Measurements from ENCODE around the gene KRTAP10-2.
"Not testable (repeated sequence)": the region's sequence is repeated elsewhere in the genome, so short reads cannot be mapped to it uniquely, and the experiment has no call there.

KRTAP10-2 gene

DNA sequence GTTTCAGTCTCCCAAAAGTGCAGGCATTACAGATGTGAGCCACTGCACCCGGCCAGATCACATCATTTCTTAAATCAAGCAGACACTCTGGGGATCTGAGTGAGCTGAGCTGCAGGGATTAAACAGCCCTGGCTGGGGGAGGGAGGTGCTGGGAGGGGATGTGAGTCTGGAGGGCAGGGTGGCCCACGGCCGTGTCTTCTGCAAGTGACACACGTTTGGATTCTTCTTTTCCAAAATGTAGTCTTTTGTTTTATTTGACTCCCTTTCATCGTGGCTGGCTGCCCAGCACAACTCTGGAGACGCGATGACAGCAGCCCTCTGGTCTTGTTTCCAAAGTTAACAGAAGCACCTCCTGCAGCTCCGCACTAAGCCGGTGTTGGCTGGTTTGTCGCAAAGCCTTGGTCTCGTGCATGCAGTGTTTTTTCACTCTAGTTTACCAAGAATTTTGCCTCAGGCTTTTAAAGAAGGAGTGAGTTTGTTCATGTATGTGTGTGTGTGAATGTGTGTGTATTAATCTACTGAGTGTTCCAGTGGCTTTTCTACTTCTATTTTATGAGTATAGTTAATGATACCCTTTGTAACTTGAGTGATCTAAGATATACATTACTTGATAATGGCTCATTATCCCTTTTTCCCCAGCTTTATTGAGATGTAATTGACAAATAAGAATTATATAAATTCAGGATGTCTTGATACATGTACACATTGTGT lies 31.9 kb upstream of the KRTAP10-2 start:
- no peak for DNase-seq

DNA sequence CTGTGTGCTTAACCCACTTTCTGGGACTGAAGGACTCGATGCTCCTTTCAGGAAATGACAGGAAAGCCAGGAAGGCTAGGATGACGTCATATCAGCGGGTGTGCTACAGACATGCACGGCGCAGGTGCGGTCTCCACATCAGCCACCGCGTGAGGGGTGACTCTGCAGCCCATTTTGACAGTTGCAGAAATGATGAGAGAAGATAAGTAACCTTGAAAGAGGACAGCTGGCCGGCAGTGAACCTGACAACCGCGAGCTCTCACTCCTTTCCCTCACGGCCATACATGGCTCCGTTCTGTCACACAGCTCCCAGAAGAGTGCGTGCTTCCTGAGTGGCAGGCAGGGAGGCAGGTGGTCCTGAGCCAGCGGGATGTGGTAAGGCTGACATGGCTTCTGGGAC lies 30.8 kb upstream of the KRTAP10-2 start:
- DNase-seq, result no peak

DNA sequence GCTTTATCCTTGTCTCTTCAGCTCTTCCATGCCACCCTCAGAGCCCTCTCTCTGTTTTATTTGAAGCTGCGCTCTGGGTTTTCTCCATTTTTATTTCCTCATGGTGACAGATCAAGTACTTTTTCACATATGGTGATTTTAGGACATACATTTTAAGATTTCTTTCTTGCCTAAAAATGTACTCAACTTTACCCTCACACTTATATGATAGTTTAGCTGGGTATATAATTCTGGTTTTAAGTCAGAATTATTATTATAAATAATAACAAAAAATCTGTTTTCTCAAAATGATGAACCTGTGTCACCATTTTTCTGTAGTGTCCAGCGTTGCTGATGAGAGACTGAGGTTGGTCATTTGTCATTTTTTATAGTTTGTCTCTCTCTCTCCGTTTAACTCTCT lies 29.9 kb upstream of the KRTAP10-2 start:
- DNase-seq, result no peak

DNA sequence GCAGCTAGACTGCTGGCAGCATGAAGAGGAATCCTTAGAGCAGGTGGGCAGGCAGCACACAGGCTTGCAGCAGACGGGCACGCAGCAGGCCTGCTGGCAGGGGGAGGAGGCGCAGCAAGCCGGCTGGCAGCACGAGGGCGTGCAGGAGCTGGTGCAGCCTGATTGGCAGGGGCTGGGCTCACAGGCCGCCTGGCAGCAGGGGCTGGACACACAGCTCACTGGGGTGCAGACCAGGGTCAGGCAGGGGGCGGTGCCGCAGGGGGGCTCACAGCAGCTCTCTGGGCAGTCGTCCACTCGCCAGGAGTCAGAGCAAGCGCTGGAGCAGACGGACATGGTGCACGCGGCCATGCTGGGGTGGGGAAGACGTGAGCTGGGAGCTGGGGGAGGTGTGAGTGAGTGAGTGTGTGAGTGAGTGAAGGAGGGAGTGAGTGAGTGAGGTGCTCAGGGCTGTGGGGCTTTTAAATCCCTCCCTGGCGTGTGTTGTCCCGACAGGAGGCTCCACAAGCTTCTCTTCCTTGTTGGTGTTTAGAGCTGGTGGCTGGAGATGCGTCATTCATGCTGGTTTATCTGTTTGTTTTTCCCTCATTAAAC lies 29.0 kb upstream of the KRTAP10-2 start, which contains the start of gene KRTAP10-5:
KRTAP10-5 (minus strand) TSS at position 374 of the 591 bp plus-strand sequence; CDS start at position 348, 26 bp downstream.
- DNase-seq, result not testable (repeated sequence)

DNA sequence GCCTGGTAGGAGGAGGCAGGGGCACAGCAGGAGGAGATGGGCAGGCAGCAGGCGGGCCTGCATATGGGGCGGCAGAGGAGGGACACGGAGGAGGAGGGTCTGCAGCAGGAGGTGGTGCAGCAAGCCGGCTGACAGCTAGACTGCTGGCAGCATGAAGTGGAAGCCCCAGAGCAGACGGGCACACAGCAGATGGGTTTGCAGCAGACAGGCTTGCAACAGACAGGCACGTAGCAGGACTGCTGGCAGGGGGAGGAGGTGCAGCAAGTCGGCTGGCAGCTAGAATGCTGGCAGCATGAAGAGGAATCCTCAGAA lies 28.5 kb upstream of the KRTAP10-2 start:
- DNase-seq, result no peak

DNA sequence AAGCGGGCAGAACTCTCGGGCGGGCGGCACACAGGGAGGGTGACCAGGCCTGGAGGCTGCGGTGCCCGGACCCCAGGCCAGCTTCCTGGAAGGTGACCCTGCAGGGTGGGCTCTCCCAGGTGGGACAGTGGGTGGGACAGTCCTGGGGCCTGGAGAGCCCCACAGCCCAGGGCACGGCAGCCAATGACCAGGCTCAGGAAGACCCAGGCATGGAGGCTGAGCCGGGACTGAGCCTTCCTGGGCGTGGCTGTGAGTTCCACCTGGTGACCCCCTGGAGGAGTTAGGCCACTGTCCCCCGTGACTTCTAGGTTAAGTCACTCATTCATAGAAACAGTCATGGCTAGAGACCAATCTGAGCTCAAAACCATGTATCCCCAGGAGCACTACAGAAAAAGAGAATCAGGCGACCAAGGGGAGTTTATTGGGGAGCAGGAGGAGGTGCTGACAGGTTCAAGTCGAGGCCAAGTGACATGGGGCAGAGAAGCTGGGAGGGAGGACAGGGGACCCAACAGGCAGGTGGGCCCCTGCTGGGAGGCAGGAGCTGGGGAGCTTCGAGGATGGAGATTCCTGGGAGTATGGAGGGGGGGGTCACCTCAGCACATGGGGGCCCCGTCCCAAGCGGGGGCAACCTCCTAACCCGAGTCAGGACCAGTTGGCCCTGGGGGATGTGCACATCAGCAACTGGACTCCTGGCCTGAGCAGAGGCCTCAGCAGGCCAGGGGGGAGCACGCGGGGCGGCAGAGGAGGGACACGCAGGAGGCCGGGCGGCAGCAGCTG lies 27.9 kb upstream of the KRTAP10-2 start:
- DNase-seq, result no peak

DNA sequence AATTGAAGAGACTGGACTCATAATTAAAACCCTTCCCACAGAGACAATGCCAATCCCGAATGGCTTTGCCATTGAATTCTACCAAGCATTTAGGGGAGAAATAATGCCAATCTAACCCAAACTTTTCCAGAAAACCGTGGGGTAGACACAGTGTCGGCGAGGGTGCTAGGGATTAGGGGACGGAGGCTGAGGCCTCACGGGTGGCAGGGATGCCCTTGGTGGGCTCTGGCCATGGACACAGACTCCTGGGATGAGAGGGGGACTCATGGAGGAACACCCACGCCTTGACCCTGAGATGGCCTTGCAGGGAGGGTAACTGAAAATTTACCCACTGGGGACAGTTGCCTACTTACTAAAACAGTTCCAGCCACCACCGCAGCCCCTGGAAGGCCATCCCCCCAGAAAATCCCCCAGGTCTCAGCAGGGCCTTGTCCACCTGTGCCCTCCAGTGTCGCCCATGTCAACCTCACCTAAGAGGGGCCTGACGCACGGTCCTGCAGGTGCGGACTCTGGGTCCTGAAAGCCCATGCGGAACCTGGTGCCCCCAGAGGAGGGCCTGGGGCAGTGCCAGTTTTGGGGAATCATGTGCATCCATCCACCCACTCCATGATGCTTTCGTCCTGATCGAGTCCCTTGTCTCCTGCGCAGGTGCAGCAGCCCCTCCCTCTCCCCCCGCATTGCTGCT lies 27.2 kb upstream of the KRTAP10-2 start:
- no peak for DNase-seq

DNA sequence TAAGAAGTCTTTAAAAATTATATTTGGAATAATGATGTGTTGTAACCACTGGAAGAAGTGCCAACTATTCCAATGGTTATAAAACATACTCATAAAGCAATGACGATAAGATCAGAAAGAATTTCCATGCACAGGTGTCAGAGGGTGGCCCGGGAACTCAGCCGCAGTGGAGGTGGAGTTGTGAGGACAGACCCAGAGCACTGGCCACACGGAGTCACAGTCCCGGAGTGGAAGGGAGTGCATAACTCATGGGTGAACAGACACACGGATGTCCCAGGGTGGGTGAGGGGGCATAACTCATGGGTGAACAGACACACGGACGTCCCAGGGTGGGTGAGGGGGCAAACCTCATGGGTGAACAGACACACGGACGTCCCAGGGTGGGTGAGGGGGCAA lies 24.7 kb upstream of the KRTAP10-2 start:
- no peak for DNase-seq

DNA sequence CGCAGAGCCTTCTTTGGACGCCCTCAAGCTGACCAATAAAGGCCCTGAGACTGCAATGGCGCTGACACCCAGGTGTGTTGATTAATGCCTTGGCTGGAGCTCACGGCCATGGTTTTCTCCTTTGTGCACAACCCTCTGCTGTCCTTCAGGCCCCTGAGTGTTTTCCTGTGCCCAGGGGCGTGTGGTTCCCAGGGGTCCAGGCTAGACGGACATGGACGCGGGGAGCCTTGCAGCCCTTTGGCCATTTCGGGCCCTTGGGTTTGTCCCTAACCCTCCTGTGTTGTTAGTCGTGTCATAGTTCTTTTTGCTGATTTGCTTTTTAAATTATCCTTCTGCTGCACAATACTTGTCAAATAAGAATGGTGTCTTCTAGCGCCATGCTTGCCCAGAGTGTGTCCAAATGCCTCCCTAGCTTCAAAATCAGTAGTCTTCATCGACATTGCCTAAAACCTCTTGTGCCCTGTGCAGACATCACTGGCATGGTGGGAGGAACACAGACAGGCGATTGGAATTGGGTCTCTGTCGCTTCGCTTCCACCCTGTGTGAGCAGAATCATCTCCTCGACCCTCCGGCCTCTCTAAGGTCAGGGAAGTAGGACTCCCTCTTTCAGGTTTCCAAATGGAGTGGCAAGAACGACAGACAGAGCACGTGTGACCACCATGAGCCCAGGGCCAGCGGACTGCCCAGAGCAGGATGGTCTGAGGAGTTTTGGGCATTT lies 24.2 kb upstream of the KRTAP10-2 start:
- DNase-seq, result no peak

DNA sequence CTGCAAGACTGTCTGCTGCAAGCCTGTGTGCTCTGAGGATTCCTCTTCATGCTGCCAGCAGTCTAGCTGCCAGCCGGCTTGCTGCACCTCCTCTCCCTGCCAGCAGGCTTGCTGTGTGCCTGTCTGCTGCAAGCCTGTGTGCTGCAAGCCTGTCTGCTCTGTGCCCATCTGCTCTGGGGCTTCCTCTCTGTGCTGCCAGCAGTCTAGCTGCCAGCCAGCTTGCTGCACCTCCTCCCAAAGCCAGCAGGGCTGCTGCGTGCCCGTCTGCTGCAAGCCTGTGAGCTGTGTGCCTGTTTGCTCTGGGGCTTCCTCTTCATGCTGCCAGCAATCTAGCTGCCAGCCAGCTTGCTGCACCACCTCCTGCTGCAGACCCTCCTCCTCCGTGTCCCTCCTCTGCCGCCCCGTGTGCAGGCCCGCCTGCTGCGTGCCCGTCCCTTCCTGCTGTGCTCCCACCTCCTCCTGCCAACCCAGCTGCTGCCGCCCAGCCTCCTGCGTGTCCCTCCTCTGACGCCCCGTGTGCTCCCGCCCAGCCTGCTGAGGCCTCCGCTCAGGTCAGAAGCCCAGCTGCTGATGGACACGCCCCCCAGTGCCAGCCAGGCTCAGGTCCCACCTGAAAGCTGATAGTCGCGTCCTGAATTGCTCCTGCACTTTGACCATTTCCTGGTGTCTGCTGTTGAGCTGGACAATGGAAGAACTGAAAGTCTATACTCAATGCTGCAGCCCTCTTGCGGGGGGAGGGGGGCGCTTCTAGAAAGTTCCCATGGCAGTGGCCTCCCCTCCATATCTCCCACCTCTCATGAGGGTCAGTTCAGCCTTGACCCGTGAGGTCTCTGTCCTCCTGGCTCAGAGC lies 23.4 kb upstream of the KRTAP10-2 start:
- peak in 1 of 5 donors; percentile 19 for DNase-seq

DNA sequence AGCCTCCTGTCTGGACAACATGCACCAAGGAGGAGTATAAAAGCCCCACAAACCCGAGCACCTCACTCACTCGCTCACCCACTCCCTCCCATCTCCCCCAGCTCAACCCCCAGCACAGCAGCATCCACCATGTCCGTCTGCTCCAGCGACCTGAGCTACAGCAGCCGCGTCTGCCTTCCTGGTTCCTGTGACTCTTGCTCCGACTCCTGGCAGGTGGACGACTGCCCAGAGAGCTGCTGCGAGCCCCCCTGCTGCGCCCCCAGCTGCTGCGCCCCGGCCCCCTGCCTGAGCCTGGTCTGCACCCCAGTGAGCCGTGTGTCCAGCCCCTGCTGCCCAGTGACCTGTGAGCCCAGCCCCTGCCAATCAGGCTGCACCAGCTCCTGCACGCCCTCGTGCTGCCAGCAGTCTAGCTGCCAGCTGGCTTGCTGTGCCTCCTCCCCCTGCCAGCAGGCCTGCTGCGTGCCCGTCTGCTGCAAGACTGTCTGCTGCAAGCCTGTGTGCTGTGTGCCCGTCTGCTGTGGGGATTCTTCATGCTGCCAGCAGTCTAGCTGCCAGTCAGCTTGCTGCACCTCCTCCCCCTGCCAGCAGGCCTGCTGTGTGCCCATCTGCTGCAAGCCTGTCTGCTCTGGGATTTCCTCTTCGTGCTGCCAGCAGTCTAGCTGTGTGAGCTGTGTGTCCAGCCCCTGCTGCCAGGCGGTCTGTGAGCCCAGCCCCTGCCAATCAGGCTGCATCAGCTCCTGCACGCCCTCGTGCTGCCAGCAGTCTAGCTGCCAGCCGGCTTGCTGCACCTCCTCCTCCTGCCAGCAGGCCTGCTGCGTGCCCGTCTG lies 22.5 kb upstream of the KRTAP10-2 start, which contains the start of gene KRTAP10-4:
KRTAP10-4 (plus strand) TSS at position 100 of the 827 bp plus-strand sequence; CDS start at position 130, 30 bp downstream.
- DNase-seq, result not testable (repeated sequence)

DNA sequence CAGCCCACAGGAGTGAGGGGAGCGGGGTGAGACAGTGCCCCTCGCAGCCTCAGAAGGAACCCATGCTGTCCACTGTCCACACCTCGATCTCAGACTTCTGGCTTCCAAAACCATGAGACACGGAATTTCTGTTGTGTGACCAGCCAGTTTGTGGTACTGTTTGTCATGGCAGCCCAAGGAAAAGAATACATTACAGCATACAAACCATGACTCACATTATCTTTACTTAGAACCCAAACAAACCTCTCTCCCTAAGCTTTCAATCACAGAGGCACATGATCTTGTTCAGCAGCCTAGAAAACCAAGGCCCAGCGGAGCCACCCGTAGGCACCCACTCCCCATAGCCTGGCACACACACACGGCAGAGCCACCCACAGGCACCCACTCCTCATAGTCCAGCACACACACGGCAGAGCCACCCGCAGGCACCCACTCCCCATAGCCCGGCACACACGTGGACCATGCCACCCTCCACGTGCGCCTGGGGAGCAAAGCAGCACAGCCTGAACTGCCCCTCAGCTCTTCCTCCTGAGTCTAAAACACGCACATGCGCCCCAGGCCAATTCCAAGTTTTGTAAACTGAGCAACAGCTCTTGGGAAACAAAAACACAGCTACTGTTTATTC lies 21.8 kb upstream of the KRTAP10-2 start:
- no peak for DNase-seq

DNA sequence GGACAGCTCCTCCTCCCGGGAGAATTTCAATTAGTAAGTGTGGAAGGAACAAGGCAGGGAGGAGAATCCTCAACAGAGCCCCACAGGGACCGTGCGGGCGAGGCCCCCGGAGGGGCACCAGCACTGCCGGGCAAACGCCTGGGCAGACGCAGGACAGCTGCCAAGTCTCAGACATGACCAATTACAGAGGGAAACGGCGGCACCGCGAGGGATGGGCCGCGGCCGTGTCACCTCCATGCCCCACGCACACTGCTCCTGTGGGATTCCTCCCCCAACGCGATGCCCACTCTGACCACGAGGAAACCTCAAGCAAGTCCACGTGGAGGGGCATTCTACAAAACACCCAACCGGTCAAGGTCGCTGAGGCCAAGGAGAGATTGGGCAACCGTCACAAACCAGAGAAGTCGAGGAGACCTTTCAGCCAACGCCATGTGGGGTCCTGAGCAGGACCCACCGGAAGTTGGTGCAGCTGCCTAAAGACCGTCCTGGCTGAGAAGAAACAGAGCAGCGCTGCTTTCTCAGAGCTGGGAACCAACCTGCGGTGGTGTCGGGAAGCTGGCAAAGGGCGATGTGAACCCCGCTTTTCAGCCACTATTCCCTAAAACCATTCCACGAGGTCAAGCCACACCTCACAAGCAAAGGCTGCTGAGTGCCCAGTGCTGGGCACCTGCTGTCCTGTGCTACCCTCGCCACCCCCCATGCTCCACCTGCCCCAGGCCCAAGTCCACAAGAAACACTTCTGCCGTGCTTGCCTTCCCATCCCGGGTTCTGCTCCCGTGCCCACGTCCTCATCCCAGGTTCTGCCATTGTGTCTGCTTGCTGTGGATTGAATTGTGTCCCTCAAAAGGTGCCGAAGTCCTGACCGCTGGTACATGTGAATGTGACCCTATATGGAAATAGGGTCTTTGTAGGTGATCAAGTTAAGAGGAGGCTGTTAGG lies 20.8 kb upstream of the KRTAP10-2 start:
- no peak for DNase-seq

DNA sequence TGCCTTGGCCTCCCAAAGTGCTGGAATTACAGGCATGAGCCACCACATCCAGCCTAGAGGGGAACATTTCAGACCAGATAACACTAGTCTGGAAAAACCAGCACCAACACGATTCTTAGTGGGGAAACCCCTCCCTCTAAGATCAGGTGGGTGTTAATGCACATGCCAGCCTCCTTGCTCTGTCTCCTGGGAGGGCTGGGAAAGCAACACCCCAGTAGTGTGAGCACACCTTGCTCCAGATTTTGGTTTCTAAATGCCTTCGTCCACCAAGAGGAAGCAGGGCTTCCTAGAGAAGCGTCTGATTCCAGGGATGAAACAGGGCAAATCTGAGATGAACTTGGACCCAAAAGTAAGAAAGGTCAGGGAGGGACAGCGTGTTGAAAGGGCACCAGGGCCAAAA lies 20.0 kb upstream of the KRTAP10-2 start:
- no peak for DNase-seq

DNA sequence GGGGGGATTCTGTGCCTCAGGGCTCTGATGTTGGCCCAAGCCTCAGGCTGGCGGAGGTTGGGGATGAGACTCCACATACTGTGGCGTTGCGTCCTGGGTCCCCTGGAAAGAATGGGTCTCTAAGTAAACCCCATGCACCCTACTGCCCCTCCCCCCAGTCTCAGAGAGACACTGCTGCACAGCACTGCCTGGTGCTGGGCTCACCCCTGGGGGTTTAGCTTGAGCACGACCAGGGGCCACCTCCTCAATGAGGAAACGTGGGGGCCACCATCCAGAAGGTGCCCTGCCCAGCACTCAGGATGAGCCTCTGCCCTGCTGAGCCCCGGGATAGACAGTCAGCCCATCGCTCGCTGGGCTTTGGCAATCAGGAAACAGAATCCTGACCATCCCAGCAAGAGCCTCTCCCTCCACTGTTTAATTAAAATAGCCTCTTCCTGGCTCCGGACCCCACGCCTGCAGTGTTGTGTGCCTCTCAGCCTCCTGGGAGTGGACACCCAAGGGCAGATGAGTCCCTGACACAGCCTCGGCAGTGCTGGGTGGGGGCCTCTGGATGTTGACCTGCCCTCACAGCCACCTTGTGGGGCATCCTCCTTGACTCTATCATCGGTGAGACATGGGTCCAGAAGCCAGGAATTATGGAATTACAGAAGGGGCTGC lies 18.7 kb upstream of the KRTAP10-2 start:
- no peak for DNase-seq

DNA sequence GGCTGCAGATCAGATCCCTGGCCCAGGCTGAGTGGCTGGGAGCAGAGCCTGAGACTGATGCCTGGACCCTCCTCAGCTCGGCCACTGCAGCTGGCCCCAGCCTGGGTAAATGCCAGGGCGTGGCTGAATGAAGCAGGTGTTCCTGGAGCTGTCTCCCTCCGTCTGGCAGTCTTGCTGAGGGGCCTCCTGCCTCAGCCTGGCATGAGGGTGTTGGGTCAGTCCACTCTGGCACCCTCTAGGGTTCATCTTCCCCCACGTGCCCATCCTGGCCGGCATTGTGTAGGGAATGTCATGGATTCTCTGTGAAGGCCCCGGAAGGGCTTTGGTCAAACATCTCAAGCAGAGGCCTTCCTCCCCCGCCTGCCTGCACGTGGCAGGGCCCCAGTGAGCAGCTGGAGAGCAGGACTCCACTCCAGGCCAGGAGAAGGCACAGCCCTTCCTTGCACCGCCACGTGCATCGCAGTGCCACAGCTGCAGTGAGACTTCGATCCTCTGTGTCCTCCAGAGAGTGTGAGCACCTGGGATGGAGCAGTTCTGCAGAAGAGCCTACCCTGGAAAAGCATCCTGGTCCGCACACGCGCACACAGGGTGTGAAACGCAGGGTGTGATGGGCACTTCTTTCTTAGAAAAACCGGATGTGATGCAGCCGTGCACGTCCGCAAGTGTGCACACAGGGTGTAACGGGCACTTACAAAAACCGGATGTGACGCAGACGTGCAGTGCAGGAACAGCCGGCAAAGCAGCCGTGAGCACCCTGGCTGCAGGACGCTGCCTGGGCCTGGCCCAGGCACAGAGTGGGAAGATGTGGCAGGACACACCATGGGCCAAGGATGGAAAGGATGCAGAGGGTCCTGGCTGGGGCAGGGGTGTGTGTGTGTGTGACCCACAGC lies 17.6 kb upstream of the KRTAP10-2 start:
- DNase-seq, result peak in 1 of 5 donors; percentile 10

DNA sequence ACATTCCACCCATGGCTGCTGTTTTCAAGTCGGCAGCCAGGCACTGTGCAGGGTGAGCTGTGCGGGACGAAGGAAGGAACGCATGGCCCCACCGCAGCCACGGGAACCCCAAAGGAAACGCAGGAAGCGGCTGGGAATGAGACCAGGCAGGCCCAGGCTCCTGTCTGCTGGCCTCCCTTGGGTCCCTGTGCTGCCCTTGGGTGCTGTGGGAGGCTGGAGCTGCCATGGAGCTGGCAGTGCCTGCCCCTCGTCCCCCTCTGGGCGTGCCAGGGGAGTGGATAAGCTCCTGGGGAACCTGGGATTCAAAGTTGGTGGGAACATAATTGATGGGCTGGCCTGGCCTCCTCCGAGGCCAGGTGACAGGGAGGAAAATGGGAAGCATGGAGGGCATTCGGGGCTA lies 17.0 kb upstream of the KRTAP10-2 start:
- DNase-seq, result no peak
